Measurements from ENCODE around the gene TLCD5. TPM values are rescaled to one million over a fixed set of nuclear protein-coding genes. Genes with fewer than 3 reads are reported as not detected.

The TLCD5 gene
- total RNA-seq (10 to 100 TPM in 1 of 2 donors, 1 to 10 TPM in 1; 3.7 to 10.8 TPM), polyA plus RNA-seq (1 to 10 TPM; 2.0 to 2.4 TPM)
- long read RNA-seq, donor 1, full-length matches to known transcripts: 6 of 6 reads
- long read RNA-seq, donor 1, partial matches to known transcripts: 0 of 6 reads
- long read RNA-seq, donor 1, other reads (novel, unspliced or antisense): 0 of 6 reads
- long read RNA-seq, donor 2, full-length matches to known transcripts: 2 of 2 reads
- long read RNA-seq, donor 2, partial matches to known transcripts: 0 of 2 reads
- long read RNA-seq, donor 2, other reads (novel, unspliced or antisense): 0 of 2 reads
- long read RNA-seq, donor 3, full-length matches to known transcripts: 7 of 7 reads
- long read RNA-seq, donor 3, partial matches to known transcripts: 0 of 7 reads
- long read RNA-seq, donor 3, other reads (novel, unspliced or antisense): 0 of 7 reads
- long read RNA-seq, donor 4, full-length matches to known transcripts: 2 of 2 reads
- long read RNA-seq, donor 4, partial matches to known transcripts: 0 of 2 reads
- long read RNA-seq, donor 4, other reads (novel, unspliced or antisense): 0 of 2 reads
- long read RNA-seq, donor 5, full-length matches to known transcripts: 11 of 16 reads
- long read RNA-seq, donor 5, partial matches to known transcripts: 5 of 16 reads
- long read RNA-seq, donor 5, other reads (novel, unspliced or antisense): 0 of 16 reads

DNA sequence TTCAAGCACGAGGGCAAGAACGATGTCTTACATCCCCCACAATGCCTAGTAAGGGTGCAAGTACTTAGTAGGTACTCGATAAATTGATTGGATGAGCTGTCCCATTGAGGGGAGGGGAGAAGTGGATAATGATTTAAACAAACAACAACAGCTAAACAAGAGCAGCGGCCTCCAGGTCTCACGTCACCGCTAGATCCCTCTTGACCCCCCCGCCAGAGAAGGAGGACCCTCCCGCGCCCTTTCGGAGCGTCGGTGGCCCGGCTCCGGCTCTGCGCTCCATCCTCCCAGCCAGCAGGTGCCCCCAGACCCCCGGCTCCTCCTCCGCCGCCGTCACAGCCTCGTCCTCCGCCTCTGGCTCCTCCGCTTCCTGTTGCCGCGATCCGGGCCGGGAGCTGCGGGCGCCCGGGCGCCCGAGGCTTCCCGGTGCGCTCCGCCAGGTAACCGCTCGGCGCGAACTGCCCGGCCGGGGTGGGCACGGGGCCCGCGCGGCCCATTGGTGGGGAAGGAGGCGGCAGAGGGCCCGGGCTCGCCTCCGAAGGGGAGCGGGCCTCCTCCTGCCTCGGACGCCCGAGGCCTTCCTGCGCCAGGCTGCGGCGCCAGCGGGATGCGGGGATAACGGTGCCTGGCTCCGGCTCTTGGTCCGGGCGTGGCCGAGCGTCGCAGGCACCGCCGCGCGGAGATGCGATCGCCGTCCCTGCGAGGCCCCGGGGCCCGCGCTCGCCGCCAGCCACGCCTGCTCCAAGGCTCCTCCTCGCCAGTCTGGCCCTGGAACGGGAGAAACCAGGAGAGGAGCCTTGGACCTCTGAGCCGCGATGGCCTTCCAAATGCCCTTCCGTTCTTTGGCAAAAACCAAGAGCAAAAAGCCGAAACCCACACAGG, at the start of gene TLCD5:
TSS of gene TLCD5 (plus strand) at position 368 of the 879 bp plus-strand sequence. CDS start 2,143 bp downstream, outside the sequence.
- Histone ChIP-seq H3K4me1 (ENCODE audit: control insufficient read depth in 5 of 5, insufficient read depth in 5 of 5, low read length in 5 of 5) (peaks cover 2 to 16% (median 5%) of the 10 kb centered on the region in 5 donors), H3K27ac (ENCODE audit: low read depth in 1 of 2, low read length in 1 of 2) (peak within 1 kb of the TSS; percentile 91 to 98), H3K9me3 (ENCODE audit: control insufficient read depth in 4 of 4, insufficient read depth in 3 of 4, low read length in 3 of 4) (no peaks in the 10 kb centered on the region), H3K36me3 (ENCODE audit: control insufficient read depth in 4 of 4, insufficient read depth in 4 of 4, low read length in 4 of 4) (peaks cover under 1 to 5% (median 3%) of the 10 kb centered on the region in 4 donors), H3K9ac (ENCODE audit: insufficient read depth in 1 of 2, low read length in 2 of 2) (peak within 1 kb of the TSS; percentile 47 to 72), H3K27me3 (ENCODE audit: control insufficient read depth in 3 of 3, insufficient read depth in 3 of 3, low read length in 2 of 3) (peaks cover 0 to 6% (median 0%) of the 10 kb centered on the region in 3 donors), H3K4me3 (peak within 1 kb of the TSS; percentile 66)
- ATAC-seq (ENCODE audit: insufficient read depth, low FRiP score): peak; percentile 83
- WGBS, 2 donors: 1% methylated on average over 74 to 84 of the region's 84 CpGs
- DNase-seq: peak; percentile 80 to 84 (median 82)
- TF ChIP-seq CTCF (IDR thresholded peaks at IDR 0.05; ENCODE audit: control extremely low read depth, extremely low read depth): no peak

DNA sequence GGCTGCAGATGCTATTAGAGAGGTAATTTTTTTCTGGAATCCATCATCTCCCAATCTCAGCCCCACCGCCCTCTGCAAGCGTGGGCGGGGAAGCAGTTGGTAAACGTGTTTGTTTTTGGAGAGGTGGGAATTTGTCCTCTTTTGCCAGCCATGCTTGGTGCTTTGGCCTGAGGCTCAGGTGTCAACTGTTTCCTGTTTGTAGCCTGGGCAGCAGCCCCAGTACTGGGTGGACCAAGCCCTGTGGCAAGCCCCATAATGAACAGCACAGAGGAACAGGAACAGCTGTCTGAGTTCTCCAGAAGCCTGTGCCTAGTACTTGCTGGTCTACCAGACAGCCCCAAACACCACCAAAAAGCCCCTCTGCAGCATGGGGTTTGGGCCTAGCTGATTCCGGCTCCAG, 45.6 kb upstream of the TLCD5 start:
- Histone ChIP-seq H3K9ac (ENCODE audit: insufficient read depth in 1 of 2, low read length in 2 of 2) (no peak overlapping the region), H3K4me1 (ENCODE audit: control insufficient read depth in 5 of 5, insufficient read depth in 5 of 5, low read length in 5 of 5) (peaks cover 0 to 14% (median 4%) of the 10 kb centered on the region in 5 donors), H3K27ac (ENCODE audit: low read depth in 1 of 2, low read length in 1 of 2) (no peak overlapping the region), H3K27me3 (ENCODE audit: control insufficient read depth in 3 of 3, insufficient read depth in 3 of 3, low read length in 2 of 3) (no peaks in the 10 kb centered on the region), H3K4me3 (no peak overlapping the region), H3K36me3 (ENCODE audit: control insufficient read depth in 4 of 4, insufficient read depth in 4 of 4, low read length in 4 of 4) (no peaks in the 10 kb centered on the region), H3K9me3 (ENCODE audit: control insufficient read depth in 4 of 4, insufficient read depth in 3 of 4, low read length in 3 of 4) (no peaks in the 10 kb centered on the region)
- DNase-seq (no peak), ATAC-seq (ENCODE audit: insufficient read depth, low FRiP score) (no peak)
- no peak for TF ChIP-seq CTCF (IDR thresholded peaks at IDR 0.05; ENCODE audit: control extremely low read depth, extremely low read depth)
- WGBS, 2 donors: 89% methylated on average over 5 of the region's 5 CpGs

DNA sequence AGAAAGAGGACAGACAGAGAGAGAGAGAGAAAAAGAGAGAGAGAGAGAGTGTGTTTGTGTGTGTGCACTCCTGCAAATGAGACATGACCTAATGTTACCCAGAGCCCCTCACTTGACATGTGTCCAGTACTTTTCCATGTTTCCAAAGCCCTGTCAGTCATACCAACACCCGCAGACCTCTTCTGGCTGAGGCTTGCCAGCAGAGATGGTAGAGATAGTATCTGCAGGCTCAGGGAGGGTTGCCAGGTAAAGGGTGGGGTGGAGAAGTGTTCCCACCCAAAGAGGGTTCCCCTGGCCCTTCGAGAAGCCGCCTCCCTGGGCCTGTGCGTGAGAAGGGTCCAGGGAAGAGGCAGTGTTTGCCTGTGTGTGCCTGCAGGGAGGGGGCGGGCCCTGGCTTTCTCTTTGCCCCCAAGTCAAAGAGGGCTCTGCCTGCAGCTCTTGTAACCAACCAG, 44.5 kb upstream of the TLCD5 start:
- WGBS, 2 donors: 61 to 65% methylated on average over 5 of the region's 5 CpGs
- no peaks in the 10 kb centered on the region for H3K9me3 ChIP-seq (ENCODE audit: control insufficient read depth in 4 of 4, insufficient read depth in 3 of 4, low read length in 3 of 4)
- no peaks in the 10 kb centered on the region for H3K36me3 ChIP-seq (ENCODE audit: control insufficient read depth in 4 of 4, insufficient read depth in 4 of 4, low read length in 4 of 4)
- no peaks in the 10 kb centered on the region for H3K27me3 ChIP-seq (ENCODE audit: control insufficient read depth in 3 of 3, insufficient read depth in 3 of 3, low read length in 2 of 3)
- no peak for TF ChIP-seq CTCF (IDR thresholded peaks at IDR 0.05; ENCODE audit: control extremely low read depth, extremely low read depth)
- no peak overlapping the region for H3K9ac ChIP-seq (ENCODE audit: insufficient read depth in 1 of 2, low read length in 2 of 2)
- no peak overlapping the region for H3K27ac ChIP-seq (ENCODE audit: low read depth in 1 of 2, low read length in 1 of 2)
- H3K4me1 ChIP-seq (ENCODE audit: control insufficient read depth in 5 of 5, insufficient read depth in 5 of 5, low read length in 5 of 5): peaks cover 0 to 14% (median 4%) of the 10 kb centered on the region in 5 donors
- ATAC-seq (ENCODE audit: insufficient read depth, low FRiP score) (no peak), DNase-seq (no peak)
- H3K4me3 ChIP-seq: no peak overlapping the region

All from lung (tissue), 16 donors.